Stomach (tissue), 9 donors: ENCODE results near the gene MTMR3. TPM values are rescaled to one million over a fixed set of nuclear protein-coding genes. Genes with fewer than 3 reads are reported as not detected.

Experiments
- DNase-seq, 2 donors: peaks; one replicate each; pipeline versions ENCODE4 v3.0.0 to v3.0.0-alpha.2; 2013 to 2019
- H3K27ac ChIP-seq, 5 donors: fragments of 200-600 bp in 4 of 5; sonication (generic) in 4 of 5; one replicate each; pipeline ENCODE4 v1.5.1; 2013 to 2019; ENCODE audit warnings: mild to moderate bottlenecking in 1 of 5, moderate library complexity in 1 of 5
- H3K27me3 ChIP-seq, 3 donors: fragments of 200-600 bp; sonication (generic); one replicate each; pipeline ENCODE4 v1.5.1; 2017 to 2019; ENCODE audit warnings: mixed run types in 1 of 3
- H3K36me3 ChIP-seq, 4 donors: fragments of 200-600 bp; sonication (generic); 1 replicate in 3 of 4; 2 replicates in 1 of 4; pipeline ENCODE4 v1.5.1; 2016 to 2019
- H3K4me1 ChIP-seq, 4 donors: fragments of 200-600 bp; sonication (generic); one replicate each; pipeline ENCODE4 v1.5.1; 2016 to 2019
- H3K4me3 ChIP-seq, 4 donors: fragments of 200-600 bp; sonication (generic) in 3 of 4; one replicate each; pipeline ENCODE4 v1.5.1; 2016 to 2019; ENCODE audit warnings: mild to moderate bottlenecking in 1 of 4
- H3K9me3 ChIP-seq, 4 donors: fragments of 200-600 bp; sonication (generic); one replicate each; pipeline ENCODE4 v1.5.1; 2016 to 2019
- EP300 ChIP-seq: sonication (generic); formaldehyde crosslinking; IDR thresholded peaks from one replicate; pipeline ENCODE4 v1.6.1; 2017; ENCODE audit warnings: antibody characterized with exemption
- POLR2A ChIP-seq, 4 donors: fragments of 450-650 bp; IDR thresholded peaks; one replicate each; pipeline ENCODE4 v1.6.1; 2016; ENCODE audit warnings: antibody characterized with exemption in 4 of 4, control low read depth in 2 of 4, mild to moderate bottlenecking in 1 of 4, moderate library complexity in 1 of 4
- POLR2AphosphoS5 ChIP-seq, 3 donors: sonication (generic); formaldehyde crosslinking; IDR thresholded peaks; one replicate each; pipeline ENCODE4 v1.6.1; 2016; ENCODE audit warnings: antibody characterized with exemption in 3 of 3
- WGBS, 5 donors: extraction: QIAGEN DNeasy Blood & Tissue Kit in 3 of 5; methylation state at CpG; one replicate each; pipeline versions ENCODE4 v1.1.5 to v1.1.7; 2013 to 2018; 5-methylcytosine and 5-hydroxymethylcytosine counted together
- intact Hi-C: fragments of 100-400 bp; cut with DNase I; formaldehyde crosslinking; loops from one replicate; pipeline ENCODE4 v1.15.1; 2023; ENCODE audit warnings: low total_unique reads
- polyA plus RNA-seq, 3 donors: library from polyadenylated mRNA; stranded (reverse); fragments of 200-250 nt; gene quantifications; one replicate each; pipeline ENCODE4 v1.2.3, GENCODE V29; 2013
- total RNA-seq, 5 donors: library from RNA; depleted of rRNA; stranded (reverse); fragments of >200 nt; gene quantifications; one replicate each; pipeline versions ENCODE4 v1.1.0 to v1.2.3, GENCODE V29; 2014 to 2016
- TF ChIP-seq, protein P1 (sequence below), 7 experiments: fragments of 450-650 bp in 4 of 7; fragments of 200-600 bp in 3 of 7; sonication (generic) in 3 of 7; IDR thresholded peaks; one replicate each; pipeline ENCODE4 v1.5.1; 2016 to 2019; ENCODE audit warnings: antibody characterized with exemption in 7 of 7, control low read depth in 2 of 7, mild to moderate bottlenecking in 1 of 7
- donor health status: healthy with polysubstance abuse.
- donor health status: Bipolar disorder and iron deficiency.
- donor health status: healthy.

MTMR3 gene
- total and polyA plus RNA-seq, 8 donors, result 7.3 to 120 (median 49.8) TPM

GRCh38 chr22:30005213-30005857 is 122.4 kb downstream of the MTMR3 start:
- Histone ChIP-seq H3K4me3 (no peak overlapping the region), H3K36me3 (peaks cover 19 to 78% (median 76%) of the 10 kb centered on the region in 4 donors), H3K9me3 (no peaks in the 10 kb centered on the region), H3K27me3 (no peaks in the 10 kb centered on the region), H3K27ac (no peak overlapping the region), H3K4me1 (peaks cover 0 to 44% (median 28%) of the 10 kb centered on the region in 4 donors)
- no peak for TF ChIP-seq POLR2A (IDR thresholded peaks at IDR 0.05)
- TF ChIP-seq POLR2AphosphoS5 (IDR thresholded peaks at IDR 0.05), result peak in 1 of 3 donors; percentile 77
- no peak for TF ChIP-seq EP300
- TF ChIP-seq, protein P1, sequence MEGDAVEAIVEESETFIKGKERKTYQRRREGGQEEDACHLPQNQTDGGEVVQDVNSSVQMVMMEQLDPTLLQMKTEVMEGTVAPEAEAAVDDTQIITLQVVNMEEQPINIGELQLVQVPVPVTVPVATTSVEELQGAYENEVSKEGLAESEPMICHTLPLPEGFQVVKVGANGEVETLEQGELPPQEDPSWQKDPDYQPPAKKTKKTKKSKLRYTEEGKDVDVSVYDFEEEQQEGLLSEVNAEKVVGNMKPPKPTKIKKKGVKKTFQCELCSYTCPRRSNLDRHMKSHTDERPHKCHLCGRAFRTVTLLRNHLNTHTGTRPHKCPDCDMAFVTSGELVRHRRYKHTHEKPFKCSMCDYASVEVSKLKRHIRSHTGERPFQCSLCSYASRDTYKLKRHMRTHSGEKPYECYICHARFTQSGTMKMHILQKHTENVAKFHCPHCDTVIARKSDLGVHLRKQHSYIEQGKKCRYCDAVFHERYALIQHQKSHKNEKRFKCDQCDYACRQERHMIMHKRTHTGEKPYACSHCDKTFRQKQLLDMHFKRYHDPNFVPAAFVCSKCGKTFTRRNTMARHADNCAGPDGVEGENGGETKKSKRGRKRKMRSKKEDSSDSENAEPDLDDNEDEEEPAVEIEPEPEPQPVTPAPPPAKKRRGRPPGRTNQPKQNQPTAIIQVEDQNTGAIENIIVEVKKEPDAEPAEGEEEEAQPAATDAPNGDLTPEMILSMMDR (IDR thresholded peaks at IDR 0.05), result peak in 5 of 7 experiments; percentile 74 to 96 (median 90)
- WGBS, 5 donors, result 24 to 51% (median 46%) methylated on average over 3 of the region's 3 CpGs
- intact Hi-C loops, result no loop called here
- DNase-seq, result peak; percentile 81 to 88

DNA sequence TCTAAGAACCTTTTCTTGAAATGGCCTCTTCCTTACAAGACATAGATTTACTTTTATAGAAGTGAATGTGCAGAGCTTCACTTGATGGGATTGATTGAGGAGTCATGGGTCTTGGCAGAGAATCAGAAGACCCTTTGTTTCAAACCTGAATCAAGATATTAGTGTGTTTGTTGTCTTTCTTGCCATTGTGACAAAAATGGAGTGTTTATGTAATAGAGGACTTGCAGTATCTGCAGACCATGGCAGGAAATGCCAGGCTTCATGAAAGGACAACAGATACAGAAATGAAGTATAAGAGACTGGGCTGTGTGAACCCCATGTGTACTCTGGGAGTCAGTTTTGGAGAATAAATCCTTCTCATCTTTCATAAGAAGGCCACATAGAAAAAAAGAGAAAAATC is 124.4 kb downstream of the MTMR3 start:
- H3K27ac ChIP-seq, result peak overlapping the region in 2 of 5 donors; percentile 63 to 65
- no peak for DNase-seq
- H3K9me3 ChIP-seq, result no peaks in the 10 kb centered on the region
- H3K4me1 ChIP-seq, result peaks cover 0 to 52% (median 34%) of the 10 kb centered on the region in 4 donors
- no peak overlapping the region for H3K4me3 ChIP-seq
- TF ChIP-seq POLR2AphosphoS5 (IDR thresholded peaks at IDR 0.05) (no peak), EP300 (no peak), POLR2A (IDR thresholded peaks at IDR 0.05) (no peak)
- TF ChIP-seq, protein P1 (IDR thresholded peaks at IDR 0.05), result no peak
- no peaks in the 10 kb centered on the region for H3K27me3 ChIP-seq
- intact Hi-C loops, result no loop called here
- H3K36me3 ChIP-seq, result peaks cover 14 to 89% (median 82%) of the 10 kb centered on the region in 4 donors

DNA sequence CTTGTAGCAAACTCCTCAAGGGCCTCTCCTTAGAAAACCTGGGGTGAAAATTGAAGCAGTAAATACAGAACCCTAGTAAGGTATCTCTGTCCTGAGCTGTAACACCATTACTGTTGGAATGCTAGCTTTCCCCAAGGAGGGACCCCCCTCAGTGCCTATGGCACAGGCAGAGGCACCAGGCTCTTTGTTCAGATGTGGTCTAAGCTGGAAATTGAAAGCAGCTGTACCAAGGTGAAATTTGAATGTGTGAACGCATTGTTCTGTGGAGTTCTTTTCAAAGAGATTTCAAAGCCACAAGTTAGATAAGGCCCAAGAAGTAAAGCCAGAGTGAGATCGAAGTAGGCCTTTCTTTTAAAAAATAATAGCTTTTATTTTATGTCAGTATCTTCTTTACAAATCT is 125.4 kb downstream of the MTMR3 start:
- H3K27me3 ChIP-seq, result no peaks in the 10 kb centered on the region
- DNase-seq, result peak in 1 of 2 donors; percentile 44
- intact Hi-C loops, result no loop called here
- peaks cover 20 to 89% (median 83%) of the 10 kb centered on the region in 4 donors for H3K36me3 ChIP-seq
- H3K9me3 ChIP-seq, result no peaks in the 10 kb centered on the region
- H3K4me1 ChIP-seq, result peaks cover 0 to 52% (median 34%) of the 10 kb centered on the region in 4 donors
- WGBS, 5 donors, result 27 to 69% (median 39%) methylated on average over 2 of the region's 2 CpGs
- peak overlapping the region; percentile 55 to 79 (median 65) for H3K27ac ChIP-seq
- H3K4me3 ChIP-seq, result no peak overlapping the region
- TF ChIP-seq, protein P1 (IDR thresholded peaks at IDR 0.05), result no peak
- no peak for TF ChIP-seq EP300
- no peak for TF ChIP-seq POLR2A (IDR thresholded peaks at IDR 0.05)
- no peak for TF ChIP-seq POLR2AphosphoS5 (IDR thresholded peaks at IDR 0.05)

DNA sequence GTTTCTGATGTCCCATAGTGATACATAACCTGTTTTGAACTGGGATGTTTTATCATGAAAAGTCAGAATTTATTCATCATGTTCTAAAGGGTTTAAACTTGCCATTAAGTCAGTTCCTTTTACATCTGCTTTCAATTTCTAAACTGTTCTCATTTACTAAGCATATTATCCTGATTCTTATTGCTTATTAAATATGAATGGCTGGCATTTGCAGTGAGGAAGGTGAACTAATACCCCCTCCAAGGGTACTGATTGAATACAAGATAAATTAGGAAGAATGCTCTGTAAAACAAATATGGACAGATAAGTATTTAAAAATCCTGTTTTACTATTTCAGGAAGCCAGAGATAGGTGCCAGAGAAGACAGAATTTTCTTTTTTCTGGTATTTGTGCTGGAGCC is 126.5 kb downstream of the MTMR3 start:
- no peaks in the 10 kb centered on the region for H3K9me3 ChIP-seq
- peaks cover 0 to 46% (median 29%) of the 10 kb centered on the region in 4 donors for H3K4me1 ChIP-seq
- intact Hi-C loops, result no loop called here
- H3K36me3 ChIP-seq, result peaks cover 24 to 89% (median 87%) of the 10 kb centered on the region in 4 donors
- no peaks in the 10 kb centered on the region for H3K27me3 ChIP-seq
- TF ChIP-seq POLR2AphosphoS5 (IDR thresholded peaks at IDR 0.05) (no peak), EP300 (no peak), POLR2A (IDR thresholded peaks at IDR 0.05) (no peak)
- TF ChIP-seq, protein P1 (IDR thresholded peaks at IDR 0.05), result no peak
- DNase-seq, result no peak
- peak overlapping the region in 2 of 5 donors; percentile 55 to 63 for H3K27ac ChIP-seq
- H3K4me3 ChIP-seq, result no peak overlapping the region
